K562 (cell line): Measurements from ENCODE around the gene PIK3CA. TPM values are rescaled to one million over a fixed set of nuclear protein-coding genes. Genes with fewer than 3 reads are reported as not detected.

Experiments used
- ATAC-seq: fragments of 200-7000 bp; cut with Tn5 transposase; 3 replicates; pipeline ENCODE4 v1.9.1; 2020; ENCODE audit warnings: moderate library complexity
- BruUV-seq: library from RNA; stranded (reverse); fragments of 400-500 nt; replicated peaks from 2 replicates; lab custom pipeline; 2021; lab: Mats Ljungman, UMichigan
- CTCF ChIA-PET: fragments of 300-600 bp; formaldehyde crosslinking; extraction: SDS; loops from one replicate; lab custom pipeline; 2021; ENCODE audit warnings: low intra/inter-chr PET ratio; lab: Yijun Ruan, JAX
- POLR2A ChIA-PET: fragments of 300-600, 350-650 bp; sonication (Branson Sonifier 250); formaldehyde crosslinking; extraction: SDS; loops from one replicate; lab custom pipeline; 2021; ENCODE audit warnings: antibody characterized with exemption, inconsistent platforms; lab: Yijun Ruan, JAX
- DNase-seq, 4 experiments: peaks; one replicate each; pipeline versions ENCODE4 v3.0.0 to v3.0.0-alpha.2; 2011 to 2018; ENCODE audit warnings: low spot score in 3 of 4, mixed read lengths in 3 of 4; ENCODE audit errors: extremely low read depth in 1 of 4
- FAIRE-seq: peaks from 2 replicates; lab custom pipeline; 2011; peaks lifted over from hg19 to GRCh38; lab: Jason Lieb, UNC
- H2AFZ ChIP-seq: 2 replicates; pipeline ENCODE4 v1.6.0; 2011; ENCODE audit warnings: low read depth, low read length, control low read depth, inconsistent platforms
- H3K27ac ChIP-seq: fragments of 200-600 bp; 3 replicates; pipeline ENCODE4 v1.8.0; 2011; ENCODE audit warnings: low read depth, mild to moderate bottlenecking, control low read depth, inconsistent platforms, low read length, moderate library complexity, mixed read lengths; ENCODE audit errors: extremely low read depth
- H3K27me3 ChIP-seq, 2 experiments: fragments of 300-600 bp in 1 of 2; 2 replicates in 1 of 2; 3 replicates in 1 of 2; pipeline versions ENCODE4 v1.6.0 to v1.8.0; 2011; ENCODE audit warnings: inconsistent platforms in 2 of 2, low read length in 2 of 2, mild to moderate bottlenecking in 1 of 2, mixed read lengths in 1 of 2, moderate library complexity in 1 of 2; ENCODE audit not compliant: control insufficient read depth in 2 of 2, insufficient read depth in 2 of 2
- H3K36me3 ChIP-seq: fragments of 300-600 bp; 3 replicates; pipeline ENCODE4 v1.8.0; 2011; ENCODE audit warnings: mild to moderate bottlenecking, low read length, inconsistent platforms; ENCODE audit not compliant: control insufficient read depth, insufficient read depth
- H3K4me1 ChIP-seq, 2 experiments: fragments of 200-600 bp in 1 of 2; replicated peaks in 1 of 2; 2 replicates in 1 of 2; 3 replicates in 1 of 2; pipeline versions ENCODE4 v1.5.1 to v1.8.0; 2011; ENCODE audit warnings: inconsistent platforms in 2 of 2, low read length in 2 of 2, mild to moderate bottlenecking in 1 of 2, mixed read lengths in 1 of 2, moderate library complexity in 1 of 2; ENCODE audit not compliant: control insufficient read depth in 2 of 2, insufficient read depth in 2 of 2
- H3K4me2 ChIP-seq: 2 replicates; pipeline ENCODE4 v1.6.1; 2011; ENCODE audit warnings: low read length, control low read depth, inconsistent platforms, mixed read lengths; ENCODE audit not compliant: insufficient read depth
- H3K4me3 ChIP-seq: fragments of 200-600 bp; sonication (generic), shearing (Covaris generic); 2 replicates; pipeline ENCODE4 v1.5.1; 2016; ENCODE audit warnings: control low read depth, inconsistent platforms
- H3K79me2 ChIP-seq: fragments of 200-600 bp; 3 replicates; pipeline ENCODE4 v1.8.0; 2011; ENCODE audit warnings: low read length, inconsistent platforms; ENCODE audit not compliant: control insufficient read depth, insufficient read depth
- H3K9ac ChIP-seq, 2 experiments: 2 replicates each; pipeline versions ENCODE4 v1.6.0 to v1.6.1; 2011; ENCODE audit warnings: low read depth in 2 of 2, low read length in 2 of 2, control low read depth in 1 of 2, inconsistent platforms in 1 of 2, mild to moderate bottlenecking in 1 of 2, mixed read lengths in 1 of 2; ENCODE audit not compliant: insufficient read depth in 1 of 2
- H3K9me1 ChIP-seq: one replicate; pipeline ENCODE4 v1.6.0; 2011; ENCODE audit warnings: inconsistent platforms, mild to moderate bottlenecking, low read length, moderate library complexity; ENCODE audit not compliant: control insufficient read depth, insufficient read depth
- H3K9me3 ChIP-seq: replicated peaks from 2 replicates; pipeline ENCODE4 v1.5.1; 2011; ENCODE audit warnings: low read depth, low read length, inconsistent platforms; ENCODE audit not compliant: control insufficient read depth, insufficient read depth
- H4K20me1 ChIP-seq: replicated peaks from 2 replicates; pipeline ENCODE4 v1.6.1; 2011; ENCODE audit warnings: low read length, inconsistent platforms, mixed read lengths; ENCODE audit not compliant: control insufficient read depth, insufficient read depth
- ATF3 ChIP-seq, 2 experiments: fragments of 450-650 bp in 1 of 2; sonication (generic) in 1 of 2; formaldehyde crosslinking in 1 of 2; IDR thresholded peaks in 1 of 2; conservative IDR thresholded peaks in 1 of 2; 2 replicates each; pipeline versions ENCODE4 v1.6.1 to v1.8.1; 2016 to 2023; ENCODE audit warnings: mild to moderate bottlenecking in 2 of 2, moderate library complexity in 2 of 2, inconsistent platforms in 1 of 2, missing genetic modification reagents in 1 of 2
- BACH1 ChIP-seq: fragments of 200-800 bp; sonication (Bioruptor generic); IDR thresholded peaks from 2 replicates; pipeline ENCODE4 v1.6.1; 2016; ENCODE audit warnings: missing genetic modification characterization, missing compliant biosample characterization
- C11orf30 ChIP-seq: fragments of 450-650 bp; IDR thresholded peaks from 2 replicates; pipeline ENCODE4 v1.6.1; 2016; ENCODE audit warnings: low read depth, mild to moderate bottlenecking
- CBFA2T2 ChIP-seq: fragments of 450-650 bp; conservative IDR thresholded peaks from 2 replicates; pipeline ENCODE4 v1.6.1; 2017; ENCODE audit warnings: mild to moderate bottlenecking
- ETV5 ChIP-seq: sonication (generic); formaldehyde crosslinking; IDR thresholded peaks from 2 replicates; pipeline ENCODE4 v1.4.0; 2020; ENCODE audit warnings: low read depth, mild to moderate bottlenecking, missing genetic modification reagents
- FOSL1 ChIP-seq: fragments of 200-800 bp; sonication (Bioruptor generic); conservative IDR thresholded peaks from 2 replicates; pipeline ENCODE4 v1.6.1; 2016; ENCODE audit warnings: missing genetic modification characterization, missing compliant biosample characterization
- GATAD2B ChIP-seq: fragments of 450-650 bp; IDR thresholded peaks from 2 replicates; pipeline ENCODE4 v1.6.1; 2017; ENCODE audit warnings: mild to moderate bottlenecking, borderline replicate concordance
- HDAC1 ChIP-seq, 2 experiments: fragments of 450-650 bp; IDR thresholded peaks; 2 replicates each; pipeline ENCODE4 v1.6.1; 2016 to 2017; ENCODE audit warnings: inconsistent platforms in 1 of 2, mild to moderate bottlenecking in 1 of 2, moderate library complexity in 1 of 2
- MAX ChIP-seq: sonication (generic); formaldehyde crosslinking; IDR thresholded peaks from 2 replicates; pipeline ENCODE4 v1.9.0; 2022; ENCODE audit warnings: mild to moderate bottlenecking, missing genetic modification reagents
- MEIS2 ChIP-seq: fragments of 450-650 bp; IDR thresholded peaks from 2 replicates; pipeline ENCODE4 v1.6.1; 2014; ENCODE audit warnings: mild to moderate bottlenecking; ENCODE audit not compliant: partially characterized antibody
- PHF8 ChIP-seq: fragments of 200-600 bp; sonication (generic); IDR thresholded peaks from 2 replicates; pipeline ENCODE4 v1.6.1; 2012; ENCODE audit warnings: mixed run types, mild to moderate bottlenecking, inconsistent platforms, low read length, moderate library complexity, borderline replicate concordance
- PKNOX1 ChIP-seq: fragments of 450-650 bp; IDR thresholded peaks from 2 replicates; pipeline ENCODE4 v1.6.1; 2016
- POLR2AphosphoS2 ChIP-seq: IDR thresholded peaks from 2 replicates; pipeline ENCODE4 v1.6.1; 2012; ENCODE audit warnings: low read length, improper control_type of control experiment
- SMARCE1 ChIP-seq: fragments of 450-650 bp; IDR thresholded peaks from 2 replicates; pipeline ENCODE4 v1.7.1; 2016; ENCODE audit warnings: mild to moderate bottlenecking
- ZNF277 ChIP-seq: fragments of 250-450 bp; sonication (Bioruptor Pico); IDR thresholded peaks from 2 replicates; pipeline ENCODE4 v1.8.0; 2022; ENCODE audit warnings: inconsistent platforms, mild to moderate bottlenecking, moderate library complexity, borderline replicate concordance
- WGBS: fragments of 100-300 bp; shearing (Covaris generic); methylation state at CpG from one replicate; pipeline ENCODE4 v1.1.6; 2016; ENCODE audit warnings: low coverage, mixed read lengths; ENCODE audit not compliant: insufficient coverage; ENCODE audit errors: missing lambda C conversion rate; 5-methylcytosine and 5-hydroxymethylcytosine counted together
- in situ Hi-C: fragments of 300-500 bp; cut with MboI; formaldehyde crosslinking; loops from 4 replicates; pipeline ENCODE4 v1.15.0; 2018; ENCODE audit warnings: inconsistent platforms, mixed read lengths
- intact Hi-C: fragments of 100-400 bp; cut with micrococcal nuclease; formaldehyde crosslinking; loops from 2 replicates; pipeline ENCODE4 v1.14.2; 2022
- polyA plus RNA-seq, 8 experiments: library from polyadenylated mRNA; depleted of rRNA in 4 of 8; stranded (reverse) in 5 of 8; unstranded in 3 of 8; fragments of >200 nt; fragmentation: Nextera tagmentation in 2 of 8; fragmentation: Illumina TruSeq in 1 of 8; extraction: Ambion mirVana in 2 of 8; extraction: Trizol in 1 of 8; gene quantifications; 2 replicates each; pipeline versions ENCODE4 v1.2.1 to v1.2.3, GENCODE V29; 2011 to 2014; ENCODE audit warnings: inconsistent platforms in 1 of 8, missing spikeins in 1 of 8
- total RNA-seq, 7 experiments: library from RNA; depleted of rRNA in 6 of 7; stranded (reverse); fragments of >200 nt in 6 of 7; fragmentation: Illumina TruSeq in 2 of 7; extraction: Trizol in 2 of 7; gene quantifications; 2 replicates each; pipeline versions ENCODE4 v1.2.1 to v1.2.3, GENCODE V29; 2011 to 2021; ENCODE audit warnings: low replicate concordance in 1 of 7

PIK3CA gene
- total and polyA plus RNA-seq, 9 of the 15 experiments (the other 6 are each of a cell fraction or from before 2014, with no cell fraction given): 3.8 to 19.4 (median 10.8) TPM

GRCh38 chr3:179181021-179181472 is 32.9 kb downstream of the PIK3CA start (continued):
- TF ChIP-seq PKNOX1 (no peak), C11orf30 (peak; percentile 41; the same call in 1 of the 2 replicates), POLR2AphosphoS2 (no peak), CBFA2T2 (no peak), SMARCE1 (no peak), ATF3 (IDR thresholded peaks at IDR 0.05) (peak; percentile 55), ATF3 (CRISPR knock-in tag; conservative IDR thresholded peaks at IDR 0.05) (no peak), ETV5 (CRISPR knock-in tag) (no peak), FOSL1 (tag) (0 out of 2 replicates have a peak, but pooled peaks have one; percentile 26)

GRCh38 chr3:179181993-179182551 is 33.9 kb downstream of the PIK3CA start:
- peak; percentile 73 for FAIRE-seq
- Histone ChIP-seq H3K9ac (no peak overlapping the region), H3K4me2 (no peak overlapping the region), H3K27ac (no peak overlapping the region), H3K27me3 (no peaks in the 10 kb centered on the region), H4K20me1 (no peaks in the 10 kb centered on the region; the same call in 1 of the 2 replicates), H3K4me3 (no peak overlapping the region), H2AFZ (no peak overlapping the region), H3K79me2 (peaks cover 63% of the 10 kb centered on the region), H3K4me1 (peaks cover 3 to 17% of the 10 kb centered on the region in 2 experiments; a peak in 3 of 5 replicates), H3K9me3 (no peaks in the 10 kb centered on the region), H3K36me3 (no peaks in the 10 kb centered on the region), H3K9me1 (no peaks in the 10 kb centered on the region)
- no peak for DNase-seq
- CTCF ChIA-PET: no interaction called here
- POLR2A ChIA-PET: interaction anchor here (0.7 kb wide), 1 partner anchor 841 kb away, joined by 3 read pairs; no protein-coding TSS in a partner anchor
- BruUV-seq: no TSS peak
- ATAC-seq: peak; percentile 40; the same call in 2 of the 3 replicates
- intact Hi-C loops (no loop called here), in situ Hi-C loops (no loop called here)
- WGBS: 41% methylated on average over 4 of the region's 4 CpGs
- TF ChIP-seq PHF8 (no peak), MAX (CRISPR knock-in tag) (no peak), HDAC1 (IDR thresholded peaks at IDR 0.05) (0 out of 4 replicates have a peak, but pooled peaks of 1 of the 2 experiments have one; percentile 12), BACH1 (tag) (no peak), PKNOX1 (peak; percentile 38; the same call in 1 of the 2 replicates), MEIS2 (peak; percentile 43), ZNF277 (CRISPR knock-in tag) (no peak), GATAD2B (no peak)
